ENCODE results near the gene TMEM117.
"Not testable (repeated sequence)": the region's sequence is repeated elsewhere in the genome, so short reads cannot be mapped to it uniquely, and the experiment has no call there.

The TMEM117 gene

DNA sequence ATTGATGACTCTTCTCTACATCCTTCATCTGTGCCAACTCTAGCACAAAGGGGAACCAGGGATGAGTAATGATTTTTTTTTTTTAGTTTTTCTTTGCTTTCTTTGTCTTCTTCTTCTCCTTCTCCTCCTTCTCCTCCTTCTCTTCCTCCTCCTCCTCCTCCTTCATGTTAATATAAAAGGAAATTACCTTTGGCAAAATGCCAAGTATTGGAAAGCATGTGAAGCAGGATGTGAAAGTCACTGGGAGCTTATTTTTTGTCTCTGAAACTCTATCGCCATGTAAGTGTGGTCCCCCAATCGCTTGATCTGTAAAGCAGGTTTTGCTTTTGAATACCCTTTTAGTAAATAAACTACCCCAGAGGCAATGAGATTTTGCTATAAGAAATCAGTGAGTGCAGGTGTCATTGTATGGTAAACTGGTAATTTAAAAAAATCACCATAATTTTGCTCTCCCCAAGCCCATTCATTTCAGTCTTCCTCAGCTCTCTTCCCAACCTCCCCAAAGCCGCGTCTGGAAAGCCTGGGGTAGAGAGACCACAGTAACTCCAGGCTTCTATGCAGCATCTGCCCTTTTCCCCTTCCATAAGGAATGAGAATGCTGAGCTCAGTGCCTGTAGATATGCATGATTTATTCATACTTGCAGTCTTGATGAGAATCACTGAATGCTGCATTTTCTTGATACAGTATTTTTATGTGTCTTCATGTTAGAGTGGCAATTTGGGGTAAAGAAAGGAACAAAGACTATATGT, 388.7 kb downstream of the TMEM117 start:
- no peak for DNase-seq (ENCODE audit: low read depth)

DNA sequence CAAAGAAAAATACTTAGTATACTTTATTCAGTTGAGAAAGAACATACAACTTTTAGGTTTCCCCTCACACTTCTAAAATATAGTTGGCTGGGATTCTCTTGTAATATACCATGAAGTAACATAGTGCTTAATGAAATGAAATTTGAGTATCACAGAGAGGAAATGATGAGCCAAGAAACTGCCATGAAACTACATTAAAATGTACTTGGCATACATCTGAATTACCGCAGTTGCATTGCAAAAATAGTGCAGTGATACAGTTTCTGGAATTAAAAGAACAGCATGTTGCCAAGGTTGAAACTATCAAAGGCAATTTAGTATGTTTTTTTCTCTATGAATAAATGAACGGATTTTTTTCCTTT, 389.2 kb downstream of the TMEM117 start:
- no peak for DNase-seq (ENCODE audit: low read depth)

DNA sequence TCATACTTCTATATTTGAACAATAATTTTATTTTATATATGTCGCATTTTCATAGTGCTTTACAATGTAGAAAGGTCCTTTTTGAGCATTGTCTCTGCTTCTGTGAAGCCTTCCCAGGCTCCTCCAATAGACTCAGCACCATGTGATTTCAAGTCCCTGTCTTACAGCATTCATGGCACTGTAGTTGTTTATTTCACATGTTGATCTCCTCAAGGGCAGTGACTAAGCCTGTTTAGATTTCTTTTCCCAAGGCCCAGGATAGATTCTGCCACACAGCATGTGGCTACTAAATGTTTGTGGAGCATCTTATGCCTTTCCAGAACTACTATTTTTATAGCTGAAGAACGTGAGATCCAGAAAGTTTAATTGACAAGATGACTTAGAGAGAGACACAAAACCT, 391.7 kb downstream of the TMEM117 start:
- no peak for DNase-seq (ENCODE audit: low read depth)

DNA sequence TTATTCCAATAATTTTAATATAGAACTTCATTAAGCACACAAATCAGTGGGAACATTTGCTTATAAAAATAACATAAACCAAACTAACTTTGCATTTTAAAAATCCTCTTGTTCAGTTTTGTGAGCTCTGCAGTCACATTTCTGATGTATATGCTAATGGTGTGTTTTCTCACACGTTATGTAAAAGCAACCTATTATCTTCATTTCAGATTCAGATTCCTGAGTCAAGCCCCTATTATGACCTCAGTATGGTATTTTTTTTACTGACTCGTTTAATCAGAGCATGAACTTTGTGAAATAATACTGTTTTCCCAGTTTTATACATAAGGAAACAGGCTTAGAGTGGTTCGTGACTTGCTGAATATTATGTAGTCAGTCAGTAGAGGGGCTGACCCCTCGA, 394.0 kb downstream of the TMEM117 start:
- DNase-seq (ENCODE audit: low read depth), result no peak

DNA sequence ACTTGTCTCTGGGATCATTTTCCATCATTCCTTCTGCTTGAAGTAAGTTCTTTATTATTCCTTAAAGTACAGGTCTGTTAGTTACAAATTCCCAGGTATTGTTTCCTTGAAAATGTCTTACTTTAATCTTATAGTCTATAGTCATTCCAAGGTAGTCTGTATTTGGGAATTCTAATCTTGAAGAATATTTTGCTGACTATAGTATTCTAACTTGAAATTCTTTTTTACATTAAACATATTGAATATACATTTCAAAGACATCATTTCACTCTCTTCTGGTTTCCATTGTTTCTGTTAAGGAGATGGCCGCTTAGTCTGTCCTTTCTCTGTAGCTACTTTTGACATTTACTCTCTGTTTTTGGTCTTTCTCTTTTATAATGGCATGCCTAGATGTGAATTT, 399.8 kb downstream of the TMEM117 start:
- no peak for DNase-seq (ENCODE audit: low read depth)

DNA sequence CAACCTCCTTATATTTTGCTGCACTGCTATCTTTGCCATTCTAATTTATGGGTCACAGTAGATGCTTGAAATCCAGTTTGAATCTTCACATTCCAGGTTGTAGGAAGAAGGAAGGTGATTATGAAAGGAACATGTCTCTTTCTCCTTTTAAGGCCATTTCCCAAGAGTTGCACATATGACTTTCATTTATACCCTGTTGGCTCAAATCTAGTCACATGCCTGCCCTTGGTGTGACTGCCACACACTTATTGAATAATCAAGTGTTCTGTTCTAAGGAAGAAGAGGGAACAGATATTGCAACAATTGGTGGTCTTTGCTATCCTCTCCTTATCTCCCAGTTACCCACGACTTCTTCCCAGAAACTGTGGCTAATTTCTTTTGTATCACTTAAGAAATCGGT, 404.3 kb downstream of the TMEM117 start:
- no peak for DNase-seq (ENCODE audit: low read depth)

DNA sequence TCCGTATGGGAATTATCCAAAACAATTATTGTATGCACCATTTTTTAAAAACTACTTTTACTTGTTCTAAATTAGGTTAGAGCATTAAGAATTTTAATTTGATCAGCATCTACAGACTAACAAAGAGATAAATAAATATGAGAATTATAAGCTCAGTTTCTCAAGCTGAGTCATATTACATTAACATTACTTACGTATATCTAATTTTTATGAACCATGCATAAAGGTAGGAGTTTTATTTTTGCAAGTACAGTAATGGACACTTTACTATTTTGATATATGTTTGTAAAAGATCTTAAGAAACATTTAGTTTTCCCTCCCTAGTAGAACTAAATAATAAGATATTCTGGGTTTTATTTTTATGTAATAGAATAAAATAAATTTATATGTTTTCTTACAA, 410.1 kb downstream of the TMEM117 start:
- no peak for DNase-seq (ENCODE audit: low read depth)

DNA sequence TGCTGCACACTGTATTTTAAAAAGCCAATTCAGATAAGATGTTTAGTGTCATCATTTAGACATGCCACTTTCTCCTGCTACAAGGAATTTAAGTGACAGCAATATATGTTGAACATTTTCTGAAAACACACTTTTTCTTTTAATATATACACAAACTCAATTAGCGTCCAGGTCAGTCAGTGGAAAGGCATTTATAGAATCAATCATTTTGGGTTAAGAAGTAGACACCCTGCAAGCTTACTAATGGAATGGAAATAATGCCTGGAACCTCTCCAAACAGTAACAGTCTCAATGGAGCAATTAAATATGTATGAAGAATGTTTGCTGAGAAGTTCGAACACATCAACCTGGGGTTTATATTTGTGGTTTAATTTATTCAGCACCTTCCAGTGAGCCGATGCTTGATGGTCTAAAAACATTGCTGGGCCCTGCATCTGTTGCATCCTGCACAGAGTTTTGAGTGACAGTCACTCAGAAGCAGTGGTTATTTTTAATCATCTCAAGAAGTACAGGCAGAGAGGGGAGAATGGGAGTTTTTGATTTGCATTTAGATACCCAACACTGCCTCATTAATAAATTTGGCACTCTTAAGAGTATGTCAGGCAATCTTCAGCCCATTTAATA, 410.7 kb downstream of the TMEM117 start:
- no peak for DNase-seq (ENCODE audit: low read depth)

DNA sequence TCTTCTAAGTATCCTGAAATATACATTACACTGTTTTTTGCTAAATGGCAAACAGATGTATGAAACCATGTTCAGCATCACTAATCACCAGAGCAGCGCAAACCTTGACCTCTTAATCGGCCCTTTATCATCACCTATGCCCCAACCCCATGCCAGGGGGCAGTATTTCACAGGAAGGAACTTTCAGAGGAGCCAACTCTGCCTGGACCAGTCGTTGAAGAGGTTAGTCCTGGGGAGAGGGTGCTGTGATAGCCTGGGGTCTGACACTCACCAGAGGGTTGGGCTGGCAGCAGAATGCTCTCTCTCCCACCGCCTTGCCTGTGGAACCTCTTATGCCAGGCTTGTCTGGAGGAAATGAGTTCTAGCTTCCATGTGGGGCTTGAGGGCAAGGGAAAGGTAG, 411.7 kb downstream of the TMEM117 start:
- no peak for DNase-seq (ENCODE audit: low read depth)

DNA sequence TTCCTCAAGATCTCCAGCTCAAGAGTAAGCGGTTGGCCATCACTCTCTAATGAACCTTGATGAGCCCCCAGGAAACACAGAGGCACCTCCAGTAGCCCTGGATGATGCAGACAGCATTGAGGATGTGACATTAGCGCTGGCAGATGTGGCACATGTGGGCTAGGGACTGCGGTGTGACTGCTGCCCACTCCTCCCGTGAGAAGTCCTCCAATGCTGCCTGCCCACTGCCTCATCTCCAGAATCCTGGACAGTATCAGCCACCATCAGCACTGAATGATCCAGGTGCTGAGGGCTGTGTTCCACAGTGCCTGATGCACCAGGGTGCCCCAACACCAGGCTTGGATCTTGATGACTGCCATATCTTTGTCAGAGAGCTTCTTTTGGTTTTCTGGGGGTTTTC, 412.6 kb downstream of the TMEM117 start:
- DNase-seq (ENCODE audit: low read depth), result no peak

DNA sequence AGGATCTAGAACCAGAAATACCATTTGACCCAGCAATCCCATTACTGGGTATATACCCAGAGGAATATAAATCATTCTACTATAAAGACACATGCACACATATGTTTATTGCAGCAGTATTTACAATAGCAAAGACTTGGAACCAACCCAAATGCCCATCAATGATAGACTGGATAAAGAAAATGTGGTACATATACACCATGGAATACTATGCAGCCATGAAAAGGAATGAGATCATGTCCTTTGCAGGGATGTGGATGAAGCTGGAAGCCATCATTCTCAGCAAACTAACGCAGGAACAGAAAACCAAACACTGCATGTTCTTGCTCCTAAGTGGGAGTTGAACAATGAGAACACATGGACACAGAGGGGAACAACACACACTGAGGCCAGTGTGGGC, 414.6 kb downstream of the TMEM117 start:
- not testable (repeated sequence) for DNase-seq (ENCODE audit: low read depth)

DNA sequence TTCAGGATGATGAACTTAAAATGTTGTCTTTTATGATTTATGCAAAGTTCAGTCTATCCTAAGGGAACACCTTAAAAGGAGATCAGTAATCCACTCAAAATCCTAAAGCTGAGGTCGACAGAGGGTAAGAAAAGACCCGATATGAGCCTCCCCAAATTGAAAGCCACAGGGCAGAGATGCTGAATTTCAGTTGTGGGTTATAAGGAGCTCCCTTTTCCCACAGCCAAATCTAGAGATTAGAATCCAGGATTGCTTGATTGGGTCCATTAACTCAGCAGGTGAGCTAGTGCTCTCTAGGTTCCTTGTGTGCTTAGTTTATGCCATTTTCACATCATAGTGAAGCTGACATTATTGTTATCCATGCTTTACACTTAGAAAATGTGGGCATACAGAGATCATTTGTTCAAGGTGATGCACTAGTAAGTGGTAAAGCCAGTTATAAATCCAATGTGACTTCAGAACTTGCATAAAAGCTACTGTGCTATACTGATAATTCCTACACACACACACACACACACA, 417.5 kb downstream of the TMEM117 start:
- no peak for DNase-seq (ENCODE audit: low read depth)

DNA sequence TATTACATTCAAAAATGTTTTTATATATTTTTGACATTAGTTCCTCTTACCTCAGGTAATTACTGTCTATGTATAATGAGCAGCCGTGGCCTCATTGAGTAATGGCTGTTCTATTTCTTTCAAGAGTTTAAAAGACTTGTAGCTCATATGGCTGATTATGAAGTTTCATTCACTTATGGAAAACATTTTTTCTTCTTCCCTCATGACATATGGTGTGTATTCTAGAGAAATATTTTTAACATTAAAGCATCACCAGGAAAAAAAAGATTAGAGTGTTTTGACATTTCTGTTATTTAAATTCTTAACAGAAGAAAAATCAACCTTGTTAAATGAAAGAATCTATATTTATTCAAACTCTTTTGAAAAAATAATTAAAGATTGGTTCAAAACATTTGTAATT, 422.4 kb downstream of the TMEM117 start:
- no peak for DNase-seq (ENCODE audit: low read depth)

DNA sequence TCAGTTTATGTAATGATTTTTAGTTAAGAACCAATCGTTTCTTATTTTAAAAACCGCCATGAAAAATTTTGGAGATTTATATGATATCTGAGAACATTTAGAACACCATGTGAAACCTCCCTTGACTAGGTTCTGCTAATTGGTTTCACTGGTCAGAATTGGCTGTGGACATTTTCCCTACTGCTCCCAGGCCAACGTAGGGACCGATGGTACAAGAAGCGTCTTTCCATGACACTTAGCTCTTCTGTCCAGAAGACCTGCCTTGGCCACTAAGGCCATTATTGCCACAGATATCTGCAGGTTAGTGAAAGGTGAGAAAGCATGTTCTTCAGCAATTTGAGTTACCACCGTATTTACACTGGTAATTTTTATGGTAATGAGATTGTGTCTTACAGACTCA, 424.0 kb downstream of the TMEM117 start:
- no peak for DNase-seq (ENCODE audit: low read depth)

DNA sequence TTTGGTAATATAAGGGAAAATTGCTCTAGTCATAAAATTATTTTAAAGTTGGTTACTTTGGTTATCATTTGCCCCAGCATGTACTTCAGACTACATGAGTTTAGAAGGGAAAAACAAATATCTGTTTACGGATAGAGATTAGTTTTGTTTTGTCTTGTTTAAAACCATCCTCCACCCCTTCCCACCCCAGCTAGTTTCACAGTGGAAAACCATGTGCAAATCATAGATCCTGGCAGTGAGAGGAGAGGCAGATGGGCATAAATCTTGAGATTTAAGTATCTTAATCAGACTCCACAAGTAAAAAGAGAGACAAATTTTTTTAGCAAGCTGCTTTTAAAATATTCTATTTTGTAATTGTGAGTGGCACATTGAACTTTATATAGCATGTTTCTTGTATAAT, 424.7 kb downstream of the TMEM117 start:
- DNase-seq (ENCODE audit: low read depth), result no peak

DNA sequence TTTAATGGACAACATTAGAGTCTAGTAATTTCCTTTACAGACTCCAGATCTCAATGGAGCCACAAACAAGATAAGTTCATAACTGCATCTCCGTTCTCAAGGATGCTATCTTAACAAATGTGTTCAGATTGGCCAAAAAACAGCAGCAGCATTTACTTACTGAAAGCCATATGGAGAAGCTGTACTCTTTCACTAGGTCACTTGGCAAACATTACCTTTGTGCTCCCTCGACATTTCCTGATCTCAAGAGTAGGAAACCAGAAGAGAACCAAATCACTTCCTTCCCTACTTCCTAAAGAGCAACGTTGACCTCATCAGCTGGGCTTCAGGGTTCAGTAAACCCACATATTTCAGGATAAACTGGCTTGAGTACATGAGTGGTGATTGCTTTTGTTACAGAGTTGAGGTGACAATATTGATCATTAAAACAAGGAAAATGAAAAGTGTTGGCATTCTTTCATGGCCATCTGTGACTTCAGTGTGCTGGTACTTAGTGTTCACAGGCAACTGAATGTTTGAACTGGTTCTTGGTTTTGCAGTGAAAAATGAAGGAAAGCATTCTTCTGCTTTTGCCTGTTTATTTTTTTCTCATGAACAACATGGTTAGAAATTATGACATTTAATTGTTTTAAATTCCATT, 449.6 kb downstream of the TMEM117 start:
- no peak for DNase-seq (ENCODE audit: low read depth)

DNA sequence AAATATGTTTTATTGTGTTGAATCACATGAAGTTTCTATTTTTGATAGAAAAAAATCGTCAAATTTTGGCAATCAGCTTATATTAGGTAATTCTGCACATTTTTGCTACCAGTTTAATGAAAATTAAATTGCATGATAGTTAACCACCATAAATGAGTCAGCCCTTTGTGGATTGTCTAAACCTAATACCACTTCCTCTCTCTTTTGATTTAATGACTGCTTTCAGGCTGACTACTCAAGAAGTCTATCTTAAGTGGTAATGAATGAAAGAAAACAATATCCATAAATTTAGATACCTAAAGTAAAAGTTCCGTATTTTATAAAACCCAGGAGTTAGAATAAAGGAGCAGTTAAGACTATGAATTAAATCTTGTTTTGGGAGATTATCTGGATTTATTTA, 450.5 kb downstream of the TMEM117 start:
- DNase-seq (ENCODE audit: low read depth), result no peak

DNA sequence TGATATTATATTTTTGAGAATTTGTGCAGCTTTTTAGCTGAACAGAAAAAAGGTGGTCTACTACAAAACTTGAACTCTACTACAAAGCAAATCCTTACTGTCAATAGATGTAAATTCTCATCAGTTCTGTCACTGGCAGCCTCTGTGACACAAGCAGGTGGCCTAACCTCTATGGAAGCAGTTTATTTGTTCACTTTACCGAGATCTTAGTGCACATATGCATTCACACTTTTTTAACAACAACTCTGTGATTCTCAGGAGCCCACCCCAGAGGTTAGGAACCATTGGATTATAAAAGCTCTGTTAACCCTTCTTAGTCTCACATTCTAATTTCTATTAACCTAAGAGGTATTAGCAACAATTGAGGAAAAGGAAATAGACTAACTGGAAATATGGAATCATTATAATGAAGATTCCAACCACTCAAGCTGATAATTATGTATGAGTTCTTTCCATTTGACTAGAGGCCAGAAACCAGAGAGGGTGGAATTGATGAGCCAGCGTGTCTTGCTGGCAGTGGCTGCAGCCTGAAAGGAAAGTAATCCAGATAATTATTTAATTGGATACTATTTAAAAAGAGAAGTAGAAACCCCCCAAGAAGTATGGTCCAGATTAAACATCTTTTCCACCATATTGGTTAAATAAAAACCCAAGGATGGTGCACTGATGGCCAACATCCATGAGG, 451.1 kb downstream of the TMEM117 start:
- no peak for DNase-seq (ENCODE audit: low read depth)

DNA sequence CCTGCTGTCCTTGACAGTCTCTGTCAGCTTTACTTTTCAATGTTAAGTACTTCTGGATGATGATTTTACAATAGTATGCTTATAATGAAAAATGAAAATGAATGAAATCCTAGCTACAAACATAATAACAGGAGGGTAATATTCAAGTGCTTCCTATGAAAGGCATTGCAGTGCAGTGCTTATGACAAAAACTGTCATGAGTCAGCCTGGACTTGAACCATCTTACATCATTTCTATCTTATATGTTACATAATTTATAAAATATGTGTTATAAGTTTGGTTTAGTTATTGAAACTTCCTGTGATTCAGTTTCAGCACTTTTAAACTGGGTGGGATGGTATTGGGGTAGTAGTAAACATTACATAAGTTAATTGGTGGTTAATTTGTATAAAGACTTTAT, 451.7 kb downstream of the TMEM117 start:
- no peak for DNase-seq (ENCODE audit: low read depth)

DNA sequence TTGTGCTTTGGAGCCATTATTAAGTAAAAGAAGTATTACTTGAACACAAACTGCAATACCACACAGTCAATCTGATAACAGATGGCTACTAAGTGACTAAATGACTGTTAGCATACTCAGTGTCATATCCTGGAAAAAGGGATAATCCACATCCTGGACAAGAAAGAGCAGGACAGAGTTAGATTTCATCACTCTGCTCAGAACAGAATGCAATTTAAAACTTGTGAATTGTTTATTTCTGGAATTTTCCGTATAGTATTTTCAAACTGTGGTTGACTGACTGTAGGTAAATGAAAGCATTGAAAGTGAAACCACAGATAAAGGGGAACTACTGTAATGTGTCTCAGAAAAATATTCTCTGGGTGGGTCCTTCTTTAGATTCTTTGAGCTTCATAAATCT, 458.8 kb downstream of the TMEM117 start:
- DNase-seq (ENCODE audit: low read depth), result no peak

DNA sequence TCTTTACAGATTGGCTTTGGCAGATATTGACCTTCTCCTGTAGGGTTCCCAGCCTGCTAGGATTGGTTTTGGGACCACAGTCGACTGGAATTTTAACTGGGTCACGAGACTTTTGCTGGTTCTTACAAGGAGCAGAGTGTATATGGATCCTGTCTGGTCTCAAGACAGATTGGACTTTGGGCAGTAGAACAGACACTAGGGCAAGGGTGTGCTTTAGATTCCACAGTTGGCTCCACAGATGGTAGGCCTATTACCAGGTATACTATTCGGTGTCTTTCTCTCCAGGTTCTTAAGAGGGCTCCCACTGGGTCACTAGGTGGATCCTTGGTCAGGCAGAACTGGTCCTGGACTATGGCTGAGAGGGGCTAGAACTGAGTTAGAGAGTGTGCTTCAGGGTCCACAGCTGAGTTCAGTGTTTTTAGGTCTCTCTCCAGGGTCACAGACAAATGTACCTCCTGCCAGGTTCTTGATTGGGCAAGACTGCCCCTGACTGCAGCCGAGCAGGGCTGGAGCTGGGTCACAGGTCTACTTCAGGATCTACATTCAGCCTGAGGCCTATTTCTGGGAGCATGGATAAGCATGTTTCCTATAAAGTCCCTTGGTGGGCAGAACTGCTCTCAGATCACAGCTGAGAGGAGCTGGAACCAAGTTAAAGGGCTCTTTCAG, 460.2 kb downstream of the TMEM117 start:
- DNase-seq (ENCODE audit: low read depth), result no peak

DNA sequence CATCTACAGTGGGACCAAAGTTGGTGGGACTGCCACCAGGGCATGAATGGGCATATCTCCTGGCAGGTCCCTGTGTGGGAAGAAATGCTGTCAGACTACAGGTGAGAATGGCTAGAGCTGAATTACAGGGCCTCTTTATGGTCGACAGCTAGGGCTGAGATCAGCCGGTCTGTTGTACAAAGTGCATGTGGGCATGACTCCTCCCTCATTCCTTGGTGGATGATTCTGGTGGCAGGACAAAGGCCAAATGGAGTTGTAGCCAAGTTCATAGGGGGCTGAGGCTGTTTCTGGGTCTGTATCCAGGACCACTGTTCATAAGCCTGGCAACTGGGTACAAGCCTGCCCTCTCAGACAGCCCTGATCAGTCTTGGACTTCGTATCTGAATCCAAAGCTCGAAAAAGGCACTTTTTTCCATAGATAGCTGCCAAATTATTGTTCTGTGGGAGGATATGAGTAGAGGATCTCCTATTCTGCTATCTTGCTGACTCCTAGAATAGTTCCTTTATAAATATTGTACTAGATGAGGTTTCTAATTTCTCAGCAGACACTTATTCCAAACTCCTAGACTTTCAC, 460.8 kb downstream of the TMEM117 start:
- DNase-seq (ENCODE audit: low read depth), result no peak

Measured in stimulated activated CD8-positive, alpha-beta memory T cell treated with anti-CD3 and anti-CD28 coated beads, Interleukin-12 subunit alpha, Interleukin-12 subunit beta, amount 100 ng/mL, for 1 hour (primary cell).